Ishikawa (cell line): ENCODE measurements around the gene NEUROG1.

Experiments
- CEBPB ChIP-seq: IDR thresholded peaks from 2 replicates; pipeline ENCODE4 v1.6.1; 2012
- CREB1 ChIP-seq: IDR thresholded peaks from 2 replicates; pipeline ENCODE4 v1.6.1; 2012; ENCODE audit warnings: low read depth
- EGR1 ChIP-seq: IDR thresholded peaks from 2 replicates; pipeline ENCODE4 v1.6.1; 2012
- EP300 ChIP-seq: IDR thresholded peaks from 2 replicates; pipeline ENCODE4 v1.6.1; 2012; ENCODE audit warnings: borderline replicate concordance
- FOXM1 ChIP-seq: IDR thresholded peaks from 2 replicates; pipeline ENCODE4 v1.6.1; 2012; ENCODE audit warnings: low read depth, borderline replicate concordance
- NFIC ChIP-seq: IDR thresholded peaks from 2 replicates; pipeline ENCODE4 v1.6.1; 2012
- RAD21 ChIP-seq: IDR thresholded peaks from 2 replicates; pipeline ENCODE4 v1.6.1; 2012; ENCODE audit warnings: low read depth
- REST ChIP-seq: IDR thresholded peaks from 2 replicates; pipeline ENCODE4 v1.6.1; 2012; ENCODE audit warnings: low read depth, mild to moderate bottlenecking
- TAF1 ChIP-seq: IDR thresholded peaks from 2 replicates; pipeline ENCODE4 v1.6.1; 2012; ENCODE audit warnings: low read depth, mild to moderate bottlenecking
- TCF12 ChIP-seq: IDR thresholded peaks from 2 replicates; pipeline ENCODE4 v1.6.1; 2012; ENCODE audit warnings: low read depth
- TEAD4 ChIP-seq: IDR thresholded peaks from 2 replicates; pipeline ENCODE4 v1.6.1; 2012
- USF1 ChIP-seq: IDR thresholded peaks from 2 replicates; pipeline ENCODE4 v1.6.1; 2012
- YY1 ChIP-seq: IDR thresholded peaks from 2 replicates; pipeline ENCODE4 v1.6.1; 2012; ENCODE audit warnings: low read depth
- ZBTB7A ChIP-seq: IDR thresholded peaks from 2 replicates; pipeline ENCODE4 v1.6.1; 2012; ENCODE audit warnings: low read depth
- TF ChIP-seq, protein P1 (sequence below): IDR thresholded peaks from 2 replicates; pipeline ENCODE4 v1.6.1; 2012

The NEUROG1 gene

GRCh38 chr5:135503871-135504270 is 31.9 kb downstream of the NEUROG1 start:
- TF ChIP-seq TAF1 (no peak), REST (no peak), EGR1 (no peak), ZBTB7A (no peak)

DNA sequence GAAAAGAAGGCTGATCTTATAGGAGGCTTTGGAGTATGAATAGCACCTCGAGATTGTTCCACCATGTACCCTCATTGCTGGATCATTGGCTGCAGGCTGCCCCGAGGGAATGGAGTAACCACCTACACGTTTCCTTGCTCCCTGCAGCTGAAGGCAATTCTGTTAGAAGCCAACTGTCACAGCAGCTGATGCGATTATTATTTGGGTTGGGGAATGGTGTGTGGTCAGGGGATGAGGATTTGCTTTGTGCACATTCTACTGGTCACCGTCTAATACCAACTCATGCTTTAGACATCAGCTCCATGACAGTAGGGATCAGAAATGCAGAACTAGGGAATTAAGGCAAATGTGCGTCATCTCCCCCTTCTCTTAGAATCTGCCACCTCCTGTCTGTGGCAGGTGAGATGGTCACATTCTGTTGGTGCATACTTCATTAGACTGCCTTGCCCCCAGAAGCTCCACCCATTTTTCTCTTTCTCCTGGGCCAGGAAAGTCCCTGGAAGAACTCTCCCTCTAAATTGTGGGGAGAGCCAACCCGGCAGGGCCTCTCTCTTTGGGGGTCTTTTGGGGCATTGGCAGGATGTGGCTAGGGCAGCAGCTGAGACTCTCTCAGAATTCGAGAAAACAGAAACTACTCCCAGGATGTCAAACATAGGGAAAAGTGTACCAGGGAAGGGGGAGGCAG is 32.8 kb downstream of the NEUROG1 start:
- TF ChIP-seq REST (no peak), FOXM1 (no peak), YY1 (no peak), TAF1 (no peak), NFIC (no peak), USF1 (no peak), EP300 (no peak), TCF12 (no peak), EGR1 (no peak), CEBPB (no peak), CREB1 (no peak), TEAD4 (no peak), RAD21 (no peak)
- TF ChIP-seq, protein P1, sequence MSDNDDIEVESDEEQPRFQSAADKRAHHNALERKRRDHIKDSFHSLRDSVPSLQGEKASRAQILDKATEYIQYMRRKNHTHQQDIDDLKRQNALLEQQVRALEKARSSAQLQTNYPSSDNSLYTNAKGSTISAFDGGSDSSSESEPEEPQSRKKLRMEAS = no peak

- TF ChIP-seq TAF1 = no peak
- no peak for TF ChIP-seq FOXM1
- TF ChIP-seq, protein P1 = no peak
- TF ChIP-seq NFIC = no peak
- no peak for TF ChIP-seq RAD21
- no peak for TF ChIP-seq TCF12
Observed at GRCh38 chr5:135501965-135502364, 33.8 kb downstream of the NEUROG1 start.

DNA sequence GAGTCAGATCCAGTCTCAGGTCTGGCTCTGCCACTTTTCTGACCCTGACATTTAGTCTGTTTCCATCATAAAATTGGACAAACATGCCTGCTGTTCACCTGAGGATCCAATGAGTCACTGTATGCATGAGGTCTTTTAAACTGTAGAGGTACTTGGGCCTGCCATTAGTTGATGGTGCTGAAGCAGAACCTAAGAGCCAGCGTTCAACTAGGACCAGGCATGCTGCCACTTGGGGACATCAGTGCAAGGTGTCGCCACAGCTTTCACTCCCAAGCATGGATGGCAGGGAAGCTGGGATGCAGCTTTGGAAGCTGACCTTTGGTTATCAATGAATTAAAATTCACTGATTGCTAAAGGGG is 37.1 kb downstream of the NEUROG1 start:
- TF ChIP-seq TCF12 (no peak), TEAD4 (no peak), ZBTB7A (no peak), USF1 (no peak), NFIC (no peak), EP300 (no peak), CREB1 (no peak), REST (no peak), TAF1 (no peak), FOXM1 (no peak), YY1 (no peak)

GRCh38 chr5:135497971-135498636 is 37.7 kb downstream of the NEUROG1 start:
- no peak for TF ChIP-seq ZBTB7A
- no peak for TF ChIP-seq RAD21
- no peak for TF ChIP-seq CREB1
- TF ChIP-seq TAF1 = no peak
- no peak for TF ChIP-seq EP300
- TF ChIP-seq NFIC = no peak
- no peak for TF ChIP-seq FOXM1
